GM18868 (cell line): Measurements from ENCODE around the gene LOC128125822.

Experiments used
- ATAC-seq: cut with Tn5 transposase; IDR thresholded peaks from one replicate; pipeline ENCODE4 v1.9.1; 2021; ENCODE audit warnings: mild to moderate bottlenecking, moderate library complexity; ENCODE audit not compliant: unreplicated experiment

LOC128125822 gene

DNA sequence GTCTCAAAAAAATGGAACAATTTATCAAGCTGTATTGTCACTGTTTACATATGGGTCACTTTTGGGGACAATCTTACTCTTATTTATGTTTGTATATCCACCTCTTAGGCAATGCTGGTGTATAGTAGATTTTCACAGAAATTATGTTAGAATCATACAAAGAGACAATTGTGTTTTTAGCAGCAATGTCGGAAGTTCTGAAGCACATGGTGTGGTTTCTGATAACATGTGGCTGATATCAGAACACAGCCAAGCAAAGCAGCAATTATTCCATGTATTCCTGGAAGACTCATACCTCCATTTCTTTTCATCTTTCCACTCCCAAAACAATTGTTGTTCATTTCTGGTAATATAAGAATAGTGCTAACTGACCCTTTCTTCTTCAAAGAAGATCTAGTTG, 17.5 kb upstream of the LOC128125822 start:
- no peak for ATAC-seq

GRCh38 chr6:63556369-63556768, 15.9 kb upstream of the LOC128125822 start:
- ATAC-seq: no peak

DNA sequence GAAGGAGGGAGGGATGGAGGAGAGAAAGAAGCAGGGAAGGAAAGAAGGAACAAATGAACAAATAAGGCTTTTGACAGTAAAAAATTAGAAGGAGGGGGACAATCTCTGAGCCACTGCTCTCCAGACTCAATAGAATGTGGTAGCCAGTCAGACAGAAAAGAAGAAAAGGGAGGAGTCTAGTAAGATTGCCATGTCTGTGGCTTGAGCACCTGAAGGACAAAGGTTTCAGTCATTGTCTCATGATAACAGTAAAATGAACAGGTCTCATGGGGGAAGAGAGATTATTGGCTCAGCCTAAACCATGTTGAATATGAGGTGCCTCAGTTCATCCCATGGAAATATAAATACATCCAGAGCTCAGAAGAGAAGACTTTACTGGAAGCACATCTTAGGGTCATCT, 14.0 kb upstream of the LOC128125822 start:
- peak; percentile 73 for ATAC-seq

DNA sequence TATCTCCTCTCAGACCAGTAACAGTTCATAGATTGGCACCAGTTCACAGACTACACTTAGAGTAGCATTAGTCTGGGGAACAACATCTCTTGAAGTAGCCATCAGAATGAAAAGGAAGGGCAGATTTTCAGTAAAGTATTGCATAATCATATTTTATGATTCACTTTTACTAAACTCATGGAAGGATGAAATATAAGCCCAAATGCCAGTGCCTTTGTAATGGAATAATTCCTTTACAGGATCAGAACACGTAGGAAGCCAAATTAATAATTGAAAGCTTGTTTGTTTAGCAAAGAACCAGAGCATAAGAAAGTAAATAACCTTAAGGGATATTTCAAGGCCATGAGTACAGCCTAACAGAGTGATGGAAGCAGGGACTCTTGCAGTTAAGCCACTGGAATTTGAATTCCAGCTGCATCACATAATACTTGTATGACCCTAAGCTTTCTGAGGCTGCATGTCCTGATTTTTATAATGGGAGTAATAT, 11.4 kb upstream of the LOC128125822 start:
- no peak for ATAC-seq

GRCh38 chr6:63561288-63561687, 11.0 kb upstream of the LOC128125822 start:
- ATAC-seq: no peak

- no peak for ATAC-seq
Measured at GRCh38 chr6:63563235-63563634, 9.0 kb upstream of the LOC128125822 start.

DNA sequence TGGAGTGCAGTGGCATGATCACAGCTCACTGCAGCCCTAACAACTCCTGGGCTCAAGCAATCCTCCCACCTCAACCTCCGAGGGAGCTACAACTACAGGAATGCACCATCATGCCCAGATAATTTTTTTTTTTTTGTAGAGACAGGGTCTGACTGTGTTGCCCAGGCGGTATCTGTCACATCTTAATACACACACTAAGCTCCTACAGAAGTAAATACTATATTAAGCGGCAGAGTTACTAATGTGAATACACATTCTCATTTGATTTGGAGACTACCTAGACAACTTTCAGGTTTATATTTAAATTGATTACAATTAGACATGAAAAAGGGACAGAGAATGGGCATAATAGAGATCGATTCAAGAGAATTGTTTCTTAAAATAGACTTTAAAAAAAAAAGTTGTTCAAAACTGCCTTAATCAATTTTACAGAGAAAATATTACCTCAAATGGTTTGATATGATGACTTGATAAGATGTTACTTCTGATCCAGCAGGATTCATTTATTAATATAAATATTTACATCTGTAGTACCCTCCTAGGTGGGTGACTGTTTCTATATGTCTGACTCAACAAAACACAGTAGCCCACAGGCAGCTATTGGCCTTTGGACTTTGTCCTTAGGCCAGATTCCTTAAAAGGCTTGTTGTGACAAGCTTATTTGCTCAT, 7.1 kb upstream of the LOC128125822 start:
- ATAC-seq: no peak

- ATAC-seq: no peak
Measured at GRCh38 chr6:63565727-63566596, 6.3 kb upstream of the LOC128125822 start.

DNA sequence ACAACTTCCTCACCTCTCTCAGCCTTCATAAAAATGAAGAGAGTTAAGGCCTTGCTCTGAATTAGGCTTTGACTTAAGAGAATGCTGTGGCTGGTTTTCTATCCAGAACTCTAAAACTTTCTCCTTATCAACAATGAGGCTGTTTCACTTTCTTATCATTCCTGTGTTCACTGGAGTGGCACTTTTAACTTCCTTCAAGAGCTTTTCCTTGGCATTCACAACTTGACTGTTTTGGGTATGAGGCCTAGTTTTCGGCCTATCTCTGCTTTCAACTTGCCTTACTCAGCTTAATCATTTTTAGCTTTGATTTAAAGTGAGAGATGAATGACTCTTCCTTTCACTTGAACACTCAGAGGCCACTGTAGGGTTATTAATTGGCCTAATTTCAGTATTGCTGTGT, 4.3 kb upstream of the LOC128125822 start:
- no peak for ATAC-seq

GRCh38 chr6:63571361-63572043, 778 bp upstream of the LOC128125822 start:
- no peak for ATAC-seq

DNA sequence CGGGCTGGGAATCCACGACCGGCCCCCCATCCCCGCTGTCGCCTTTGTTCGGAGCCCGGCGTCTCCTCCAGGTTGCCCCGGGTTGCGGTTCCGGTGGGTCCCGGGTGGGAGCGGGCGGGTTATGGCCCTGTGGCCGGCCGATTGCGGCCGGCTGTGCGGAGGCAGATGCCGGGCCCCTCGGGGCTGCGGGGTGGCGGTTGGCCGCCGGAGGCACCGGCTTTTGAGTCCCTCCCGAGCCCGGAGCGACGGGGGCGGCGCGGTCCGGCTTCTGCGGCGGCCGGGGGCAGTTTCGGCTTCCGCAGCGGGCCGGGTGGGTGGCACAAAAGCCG, 431 bp downstream of the LOC128125822 start:
- ATAC-seq: no peak

- ATAC-seq: peak; percentile 47
Measured at GRCh38 chr6:63573076-63573898, 1.0 kb downstream of the LOC128125822 start.

DNA sequence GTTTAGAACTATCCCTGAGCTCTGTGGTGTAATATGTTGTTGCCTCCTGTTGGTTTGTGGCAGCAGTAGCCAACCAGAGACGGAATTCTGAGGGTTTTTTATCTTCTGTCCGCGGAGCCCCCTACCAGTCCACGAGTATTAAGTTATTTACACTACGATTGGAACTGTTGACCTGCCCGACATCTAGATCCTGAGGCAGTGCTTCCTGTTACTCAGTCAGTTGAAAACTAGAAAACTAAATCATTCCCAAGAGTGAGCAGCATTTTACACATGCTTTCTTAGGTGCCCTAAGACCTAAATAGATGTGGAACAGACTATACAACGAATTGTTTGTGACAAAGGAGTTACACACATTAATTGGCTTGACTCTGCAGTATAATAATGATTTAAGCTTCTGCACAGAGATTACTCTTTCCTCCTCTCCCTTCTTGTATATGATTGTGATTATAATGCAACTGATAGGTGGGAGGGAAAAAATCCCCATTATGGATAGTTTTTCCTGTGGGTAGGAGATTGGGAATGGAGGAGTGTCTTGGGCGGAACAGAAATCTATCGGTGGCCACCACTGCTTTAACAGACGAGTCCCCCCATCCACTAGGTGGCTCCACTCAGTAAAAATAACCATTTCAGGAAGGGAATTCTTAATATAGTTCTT, 1.7 kb downstream of the LOC128125822 start:
- ATAC-seq: peak; percentile 19

DNA sequence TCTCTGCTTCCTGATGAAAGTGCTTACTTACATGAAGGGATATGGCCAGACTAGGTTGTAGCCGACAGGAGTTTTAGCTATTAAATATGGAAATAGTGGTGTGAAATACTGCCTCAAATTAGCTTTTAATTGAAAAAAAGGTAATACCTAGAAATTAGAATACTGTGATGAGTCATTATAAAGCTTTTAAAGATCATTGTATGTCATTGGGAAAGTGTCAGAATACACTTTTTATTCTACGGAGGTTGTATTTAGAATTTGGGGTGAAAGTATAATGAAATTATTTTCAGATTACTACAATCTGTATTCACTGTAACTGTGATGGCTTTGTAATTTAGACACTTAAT, 2.2 kb downstream of the LOC128125822 start:
- ATAC-seq: no peak

GRCh38 chr6:63576147-63576772, 4.0 kb downstream of the LOC128125822 start:
- no peak for ATAC-seq

- ATAC-seq: no peak
Measured at GRCh38 chr6:63576985-63577712, 4.9 kb downstream of the LOC128125822 start.

DNA sequence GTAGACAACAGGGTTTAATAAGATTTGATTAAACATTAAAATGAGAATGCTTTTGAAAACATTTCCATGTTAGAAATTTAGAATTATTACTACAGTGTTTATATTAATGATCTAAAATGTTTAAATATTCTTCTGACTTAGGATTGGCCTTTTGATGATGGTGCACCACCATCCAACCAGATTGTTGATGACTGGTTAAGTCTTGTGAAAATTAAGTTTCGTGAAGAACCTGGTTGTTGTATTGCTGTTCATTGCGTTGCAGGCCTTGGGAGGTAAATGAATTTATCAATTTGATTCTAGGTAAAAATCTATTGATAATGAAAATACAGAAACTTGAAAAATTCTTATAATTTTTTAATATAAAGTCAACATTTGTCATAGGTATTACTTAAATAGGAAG, 6.5 kb downstream of the LOC128125822 start:
- ATAC-seq: no peak

- no peak for ATAC-seq
Measured at GRCh38 chr6:63579937-63580703, 7.8 kb downstream of the LOC128125822 start.

GRCh38 chr6:63580704-63580961, 8.4 kb downstream of the LOC128125822 start:
- ATAC-seq: no peak
